ENCODE measurements around the gene CERS6. TPM values are rescaled to one million over a fixed set of nuclear protein-coding genes. Genes with fewer than 3 reads are reported as not detected.

The CERS6 gene
- total RNA-seq, 4 donors from 2014 or later: 25.9 to 57.2 (median 35.8) TPM

DNA sequence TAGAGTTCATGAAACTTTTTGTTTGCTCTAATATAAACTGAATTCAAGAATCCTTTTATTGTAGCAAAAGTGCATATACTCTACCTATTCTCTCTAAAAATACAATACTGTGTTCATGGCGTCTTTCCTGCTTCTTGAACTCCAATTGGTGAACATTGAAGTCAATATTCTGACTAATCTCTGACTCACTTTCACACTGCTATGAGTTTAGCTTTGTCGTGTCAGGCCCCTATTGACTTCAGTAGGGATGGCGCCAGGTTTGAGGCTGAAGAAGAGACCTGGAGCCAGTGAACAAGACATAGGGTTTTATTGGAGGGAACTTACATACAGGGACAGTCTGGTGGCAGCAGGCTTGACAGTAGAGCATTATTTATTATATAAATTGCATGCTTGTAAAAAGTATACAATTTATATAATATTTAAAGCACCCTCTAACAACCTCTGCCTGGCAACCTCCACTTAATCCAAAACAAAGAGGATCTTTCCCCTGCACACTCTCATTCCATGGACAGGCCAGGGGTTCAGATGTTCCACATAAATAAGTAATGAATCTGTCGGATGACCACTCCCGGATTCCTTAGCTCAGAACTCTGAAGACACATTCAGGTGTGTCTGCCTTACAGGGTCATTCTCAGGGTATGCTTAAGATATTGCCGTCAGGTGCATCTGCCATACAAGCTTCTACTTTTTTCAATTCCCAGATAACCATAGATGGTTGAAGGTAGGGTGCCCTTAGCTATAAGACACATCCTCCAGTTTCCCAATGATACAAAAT, 141.0 kb downstream of the CERS6 start:
- ATAC-seq (ENCODE audit: low FRiP score): no peak
- no peak for DNase-seq (ENCODE audit: low spot score)
- TF ChIP-seq, protein P1, sequence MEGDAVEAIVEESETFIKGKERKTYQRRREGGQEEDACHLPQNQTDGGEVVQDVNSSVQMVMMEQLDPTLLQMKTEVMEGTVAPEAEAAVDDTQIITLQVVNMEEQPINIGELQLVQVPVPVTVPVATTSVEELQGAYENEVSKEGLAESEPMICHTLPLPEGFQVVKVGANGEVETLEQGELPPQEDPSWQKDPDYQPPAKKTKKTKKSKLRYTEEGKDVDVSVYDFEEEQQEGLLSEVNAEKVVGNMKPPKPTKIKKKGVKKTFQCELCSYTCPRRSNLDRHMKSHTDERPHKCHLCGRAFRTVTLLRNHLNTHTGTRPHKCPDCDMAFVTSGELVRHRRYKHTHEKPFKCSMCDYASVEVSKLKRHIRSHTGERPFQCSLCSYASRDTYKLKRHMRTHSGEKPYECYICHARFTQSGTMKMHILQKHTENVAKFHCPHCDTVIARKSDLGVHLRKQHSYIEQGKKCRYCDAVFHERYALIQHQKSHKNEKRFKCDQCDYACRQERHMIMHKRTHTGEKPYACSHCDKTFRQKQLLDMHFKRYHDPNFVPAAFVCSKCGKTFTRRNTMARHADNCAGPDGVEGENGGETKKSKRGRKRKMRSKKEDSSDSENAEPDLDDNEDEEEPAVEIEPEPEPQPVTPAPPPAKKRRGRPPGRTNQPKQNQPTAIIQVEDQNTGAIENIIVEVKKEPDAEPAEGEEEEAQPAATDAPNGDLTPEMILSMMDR (IDR thresholded peaks at IDR 0.05): no peak

DNA sequence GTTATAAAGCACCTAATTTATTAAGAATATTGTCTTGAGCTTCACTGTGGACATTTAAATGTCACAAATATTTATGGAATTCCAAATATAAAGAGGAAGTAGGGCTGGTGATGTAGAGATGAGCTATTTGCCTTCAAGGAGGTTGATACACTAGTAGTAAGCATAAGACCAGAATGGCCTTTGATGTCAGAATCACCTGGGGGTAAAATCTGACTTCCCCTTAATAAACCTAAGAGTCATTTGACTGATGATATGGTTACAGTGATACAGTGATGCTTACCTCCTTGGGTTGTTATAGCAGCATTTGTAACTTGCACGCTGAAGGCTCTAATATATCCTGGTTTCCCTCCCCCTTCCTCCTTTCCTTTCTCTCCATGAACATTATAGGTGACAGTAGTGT, 143.7 kb downstream of the CERS6 start:
- ATAC-seq (ENCODE audit: low FRiP score): no peak
- TF ChIP-seq, protein P1 (IDR thresholded peaks at IDR 0.05): no peak
- no peak for DNase-seq (ENCODE audit: low spot score)

DNA sequence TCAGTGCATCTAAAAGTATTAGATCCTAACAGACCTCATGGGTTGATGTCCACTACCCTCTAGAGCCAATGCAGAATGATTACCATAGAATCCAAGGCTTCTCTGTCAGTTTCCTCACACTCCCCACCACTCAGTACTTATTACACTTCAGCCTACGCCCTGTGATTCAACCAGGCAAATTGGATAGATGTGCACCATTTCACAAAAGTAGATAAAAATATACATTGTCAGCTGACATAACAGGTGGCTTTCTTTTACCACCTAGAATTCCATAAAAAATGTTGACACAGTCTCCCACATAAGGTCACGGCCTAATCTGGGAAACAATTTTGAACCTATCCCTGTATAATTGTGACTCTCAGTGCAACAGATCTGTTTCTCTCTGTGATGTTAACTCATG, 144.9 kb downstream of the CERS6 start:
- no peak for ATAC-seq (ENCODE audit: low FRiP score)
- TF ChIP-seq, protein P1 (IDR thresholded peaks at IDR 0.05): no peak
- no peak for DNase-seq (ENCODE audit: low spot score)

DNA sequence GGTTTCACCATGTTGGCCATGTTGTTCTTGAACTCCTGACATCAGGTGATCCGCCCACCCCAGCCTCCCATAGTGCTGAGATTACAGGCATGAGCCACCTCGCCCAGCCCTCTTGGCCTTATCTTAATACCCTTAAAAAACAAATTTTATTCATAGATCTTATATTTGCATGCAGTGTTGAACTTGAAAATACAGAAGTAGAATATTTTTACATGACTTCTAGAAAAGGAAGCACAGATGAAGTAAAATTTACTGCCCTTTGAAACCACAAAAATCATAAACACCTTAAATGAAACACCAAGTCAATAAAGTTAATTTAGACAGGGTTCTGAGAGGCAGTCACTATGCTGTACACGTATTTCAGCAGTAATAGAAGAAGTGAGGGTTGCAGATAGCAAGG, 145.7 kb downstream of the CERS6 start:
- TF ChIP-seq, protein P1 (IDR thresholded peaks at IDR 0.05): no peak
- ATAC-seq (ENCODE audit: low FRiP score) (no peak), DNase-seq (ENCODE audit: low spot score) (no peak)

DNA sequence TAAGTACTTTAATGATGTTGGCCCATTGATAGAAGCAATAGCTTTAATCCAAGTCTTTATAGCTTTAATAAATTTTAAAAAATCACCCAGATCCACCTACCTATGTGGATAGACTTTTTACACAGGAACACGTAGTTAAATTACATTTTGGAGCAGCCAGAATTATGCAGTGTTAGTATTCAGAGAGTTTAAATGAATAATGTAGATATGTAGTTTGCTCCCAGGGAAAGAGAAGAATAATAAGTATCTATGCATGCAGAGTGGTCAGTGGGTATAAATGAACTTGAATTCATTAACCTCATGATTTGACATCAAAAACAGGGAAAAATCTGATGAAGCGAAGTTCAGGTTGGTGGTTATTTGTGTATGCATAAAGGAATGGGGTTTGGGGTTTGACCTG, 146.3 kb downstream of the CERS6 start:
- TF ChIP-seq, protein P1 (IDR thresholded peaks at IDR 0.05): no peak
- no peak for ATAC-seq (ENCODE audit: low FRiP score)
- DNase-seq (ENCODE audit: low spot score): no peak

DNA sequence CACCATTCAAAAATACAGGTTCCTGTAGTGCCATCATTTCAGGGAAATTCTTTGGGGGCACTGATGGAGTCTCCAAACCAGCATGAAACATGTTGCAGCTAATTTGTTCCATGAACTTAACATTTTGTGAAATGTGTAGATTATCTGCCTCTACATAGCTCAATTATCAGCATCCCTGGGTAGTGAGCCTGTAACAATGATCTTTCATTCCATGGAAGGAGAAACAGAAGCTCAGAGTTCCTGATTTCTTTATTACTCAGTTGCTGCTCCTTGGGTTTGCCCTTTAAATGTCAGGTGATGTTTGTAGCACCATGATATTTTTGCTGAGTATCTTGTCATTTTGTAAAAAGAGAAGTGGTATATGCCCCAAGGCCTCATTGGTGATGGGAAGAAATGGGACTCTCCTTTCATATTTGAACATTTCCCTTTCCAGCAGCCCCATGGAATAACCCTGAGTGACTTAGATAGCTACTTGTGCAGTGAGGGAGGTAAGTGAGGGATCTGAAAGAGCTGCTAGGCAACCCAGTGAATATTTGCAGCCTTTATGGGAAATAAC, 146.9 kb downstream of the CERS6 start:
- TF ChIP-seq, protein P1 (IDR thresholded peaks at IDR 0.05): no peak
- DNase-seq (ENCODE audit: low spot score): no peak
- ATAC-seq (ENCODE audit: low FRiP score): no peak

DNA sequence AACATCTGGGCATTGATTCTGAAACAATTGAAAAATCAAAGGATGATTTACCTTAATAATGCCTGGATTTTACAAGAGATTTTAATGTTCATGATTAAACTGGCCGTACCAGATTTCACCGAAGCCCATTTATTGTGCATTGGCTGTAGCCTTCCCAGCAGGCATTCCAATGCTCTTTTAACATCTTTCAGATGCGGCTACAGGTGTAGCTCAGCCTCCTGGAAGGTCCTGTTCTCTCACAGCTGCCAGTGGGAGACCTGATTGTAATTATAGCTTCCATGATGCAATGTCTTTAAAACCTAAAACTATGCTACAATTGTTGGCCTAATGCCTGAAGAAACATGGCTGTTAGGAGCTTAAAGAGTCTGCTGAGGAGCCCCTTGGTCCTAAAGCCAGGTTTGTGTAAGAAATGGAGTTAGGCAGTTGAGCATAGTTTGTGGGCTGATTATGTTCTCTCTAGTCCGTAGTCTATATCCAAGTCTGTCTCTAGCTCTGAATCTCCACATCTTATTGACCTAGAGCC, 147.4 kb downstream of the CERS6 start:
- TF ChIP-seq, protein P1 (IDR thresholded peaks at IDR 0.05): no peak
- ATAC-seq (ENCODE audit: low FRiP score) (no peak), DNase-seq (ENCODE audit: low spot score) (no peak)
